HCT116 (cell line): ENCODE data around the gene KCNAB3. TPM values are rescaled to one million over a fixed set of nuclear protein-coding genes. Genes with fewer than 3 reads are reported as not detected.

ENCODE experiments used
- ATAC-seq: fragments of 200-7000 bp; cut with Tn5 transposase; 2 replicates; pipeline ENCODE4 v1.9.1; 2020; ENCODE audit warnings: mild to moderate bottlenecking, moderate library complexity
- BruUV-seq: library from RNA; stranded (reverse); fragments of 400-500 nt; replicated peaks from 2 replicates; lab custom pipeline; 2021; lab: Mats Ljungman, UMichigan
- CTCF ChIA-PET: fragments of 300-600 bp; sonication (Branson Sonifier 250); formaldehyde crosslinking; loops from one replicate; lab custom pipeline; 2021; ENCODE audit warnings: antibody characterized with exemption; lab: Charles Lee
- POLR2A ChIA-PET: fragments of 300-600, 350-600 bp; sonication (Branson Sonifier 250); formaldehyde crosslinking; loops from one replicate; lab custom pipeline; 2021; ENCODE audit warnings: antibody characterized with exemption; lab: Charles Lee
- RAD21 ChIA-PET, 2 experiments: fragments of 300-600 bp; sonication (Branson Sonifier 250); formaldehyde crosslinking; loops; one replicate each; lab custom pipeline; 2023; ENCODE audit warnings: low total read pairs in 2 of 2; ENCODE audit not compliant: uncharacterized antibody in 2 of 2, unreplicated experiment in 2 of 2, low non-redundant PET in 1 of 2; lab: Charles Lee
- DNase-seq: peaks from one replicate; pipeline ENCODE4 v3.0.0-alpha.2; 2010; ENCODE audit warnings: low read depth, low spot score
- H2AFZ ChIP-seq: fragments of 200-600 bp; shearing (Covaris generic), sonication (generic); 2 replicates; pipeline ENCODE4 v1.6.1; 2017; ENCODE audit warnings: low read depth, mixed run types, mixed read lengths, antibody characterized with exemption, low read length; ENCODE audit not compliant: poor library complexity, severe bottlenecking
- H3K27ac ChIP-seq: 2 replicates; pipeline ENCODE4 v1.5.1; 2012; ENCODE audit warnings: low read depth, low read length
- H3K27me3 ChIP-seq: fragments of 200-600 bp; sonication (generic); 2 replicates; pipeline ENCODE4 v1.6.1; 2016; ENCODE audit warnings: mixed run types, low read length, mixed read lengths; ENCODE audit not compliant: insufficient read depth
- H3K36me3 ChIP-seq, 2 experiments: fragments of 200-500 bp in 1 of 2; fragments of 200-600 bp in 1 of 2; sonication (Bioruptor generic) in 1 of 2; sonication (generic) in 1 of 2; 2 replicates each; pipeline versions ENCODE4 v1.5.1 to v1.6.1; 2014 to 2016; ENCODE audit warnings: low read length in 2 of 2, inconsistent platforms in 1 of 2, mixed read lengths in 1 of 2, mixed run types in 1 of 2; ENCODE audit not compliant: insufficient read depth in 2 of 2, control insufficient read depth in 1 of 2
- H3K4me1 ChIP-seq, 2 experiments: fragments of 200-600 bp in 1 of 2; sonication (generic) in 1 of 2; 2 replicates each; pipeline versions ENCODE4 v1.5.1 to v1.6.1; 2012 to 2017; ENCODE audit warnings: low read length in 2 of 2, inconsistent platforms in 1 of 2, mild to moderate bottlenecking in 1 of 2, mixed read lengths in 1 of 2, mixed run types in 1 of 2, moderate library complexity in 1 of 2; ENCODE audit not compliant: insufficient read depth in 2 of 2, control insufficient read depth in 1 of 2
- H3K4me2 ChIP-seq: fragments of 200-600 bp; sonication (generic); 2 replicates; pipeline ENCODE4 v1.6.1; 2017; ENCODE audit warnings: mixed run types, low read length, mixed read lengths
- H3K4me3 ChIP-seq, 2 experiments: fragments of 200-600 bp in 1 of 2; sonication (generic) in 1 of 2; replicated peaks in 1 of 2; 2 replicates each; pipeline ENCODE4 v1.5.1; 2011 to 2016; ENCODE audit warnings: low read length in 2 of 2, control low read depth in 1 of 2, low read depth in 1 of 2, mild to moderate bottlenecking in 1 of 2, mixed read lengths in 1 of 2, mixed run types in 1 of 2
- H3K79me2 ChIP-seq: fragments of 200-600 bp; sonication (generic); 2 replicates; pipeline ENCODE4 v1.6.1; 2017; ENCODE audit warnings: mild to moderate bottlenecking, mixed run types, low read length, moderate library complexity, mixed read lengths; ENCODE audit not compliant: insufficient read depth
- H3K9ac ChIP-seq: fragments of 200-600 bp; sonication (generic); 2 replicates; pipeline ENCODE4 v1.6.1; 2016; ENCODE audit warnings: low read length, mixed read lengths
- H3K9me2 ChIP-seq: fragments of 200-600 bp; sonication (generic), shearing (Covaris generic); 2 replicates; pipeline ENCODE4 v1.6.1; 2017; ENCODE audit warnings: mixed run types, mild to moderate bottlenecking, moderate library complexity; ENCODE audit not compliant: insufficient read depth
- H3K9me3 ChIP-seq, 2 experiments: fragments of 200-500 bp in 1 of 2; fragments of 200-600 bp in 1 of 2; sonication (Bioruptor generic) in 1 of 2; sonication (generic) in 1 of 2; 2 replicates each; pipeline ENCODE4 v1.6.1; 2014 to 2017; ENCODE audit warnings: low read length in 2 of 2, mixed read lengths in 2 of 2, inconsistent platforms in 1 of 2, low read depth in 1 of 2, mild to moderate bottlenecking in 1 of 2, mixed run types in 1 of 2, moderate library complexity in 1 of 2; ENCODE audit not compliant: control insufficient read depth in 1 of 2, insufficient read depth in 1 of 2
- H4K20me1 ChIP-seq: fragments of 200-600 bp; sonication (generic), shearing (Covaris generic); 2 replicates; pipeline ENCODE4 v1.6.1; 2017; ENCODE audit warnings: mixed run types, mild to moderate bottlenecking, moderate library complexity; ENCODE audit not compliant: insufficient read depth
- CBX3 ChIP-seq: IDR thresholded peaks from 2 replicates; pipeline ENCODE4 v1.6.1; 2012; ENCODE audit warnings: low read depth
- EGR1 ChIP-seq: IDR thresholded peaks from 2 replicates; pipeline ENCODE4 v1.6.1; 2012; ENCODE audit warnings: low read depth
- ELF1 ChIP-seq: IDR thresholded peaks from 2 replicates; pipeline ENCODE4 v1.6.1; 2012; ENCODE audit warnings: low read depth, borderline replicate concordance
- EZH2 ChIP-seq: fragments of 200-600 bp; sonication (generic); IDR thresholded peaks from 2 replicates; pipeline ENCODE4 v1.6.1; 2017; ENCODE audit warnings: antibody characterized with exemption, mixed run types
- FOSL1 ChIP-seq: IDR thresholded peaks from 2 replicates; pipeline ENCODE4 v1.6.1; 2012; ENCODE audit warnings: low read depth
- MAX ChIP-seq: IDR thresholded peaks from 2 replicates; pipeline ENCODE4 v1.6.1; 2012
- POLR2A ChIP-seq: IDR thresholded peaks from 2 replicates; pipeline ENCODE4 v1.7.0; 2011; ENCODE audit warnings: borderline replicate concordance; ENCODE audit not compliant: insufficient read depth, insufficient read length; ENCODE audit errors: extremely low read depth
- POLR2AphosphoS5 ChIP-seq: IDR thresholded peaks from 2 replicates; pipeline ENCODE4 v1.6.1; 2011; ENCODE audit warnings: mild to moderate bottlenecking, low read depth, low read length, moderate library complexity
- TCF7L2 ChIP-seq: IDR thresholded peaks from 2 replicates; pipeline ENCODE4 v1.7.0; 2011; ENCODE audit warnings: borderline replicate concordance, inconsistent platforms; ENCODE audit not compliant: insufficient read depth, insufficient read length; ENCODE audit errors: extremely low read depth
- YY1 ChIP-seq: IDR thresholded peaks from 2 replicates; pipeline ENCODE4 v1.6.1; 2011; ENCODE audit warnings: low read length, low read depth, moderate library complexity, mild to moderate bottlenecking; ENCODE audit not compliant: insufficient replicate concordance; ENCODE audit errors: extremely low read depth
- ZFX ChIP-seq: fragments of 450-650 bp; IDR thresholded peaks from 2 replicates; pipeline ENCODE4 v1.6.1; 2017
- intact Hi-C: fragments of 100-400 bp; cut with micrococcal nuclease; formaldehyde crosslinking; loops from 2 replicates; pipeline ENCODE4 v1.10.0; 2022
- total RNA-seq: library from RNA; stranded (reverse); gene quantifications from one replicate; pipeline ENCODE4 v1.2.1, GENCODE V29; 2021; ENCODE audit not compliant: unreplicated experiment

Gene KCNAB3
- total RNA-seq, 1 experiment from 2014 or later: 7.1 TPM

- no peaks in the 10 kb centered on the region for H3K9me2 ChIP-seq
- RAD21 ChIA-PET: no interaction called here
- ATAC-seq (no peak), DNase-seq (no peak)
- H3K9me3 ChIP-seq: no peaks in the 10 kb centered on the region
- TF ChIP-seq EGR1: no peak
- TF ChIP-seq MAX: no peak
- TF ChIP-seq FOSL1: no peak
- TF ChIP-seq ELF1: no peak
- TF ChIP-seq ZFX: no peak
- TF ChIP-seq TCF7L2: no peak
- TF ChIP-seq EZH2: no peak
- no peak for TF ChIP-seq POLR2AphosphoS5
- no peak for TF ChIP-seq YY1
- TF ChIP-seq POLR2A: no peak
- TF ChIP-seq CBX3: no peak
- H3K9ac ChIP-seq: no peak overlapping the region
- no peak overlapping the region for H3K4me2 ChIP-seq
- H2AFZ ChIP-seq: no peak overlapping the region
- CTCF ChIA-PET: no interaction called here
- intact Hi-C loops: no loop called here
- no peaks in the 10 kb centered on the region for H3K4me1 ChIP-seq
- H3K36me3 ChIP-seq: peaks cover 32 to 56% of the 10 kb centered on the region in 2 experiments; a peak in 3 of 4 replicates
- no peaks in the 10 kb centered on the region for H4K20me1 ChIP-seq
- TSS peak; percentile 27 for BruUV-seq
- no peaks in the 10 kb centered on the region for H3K79me2 ChIP-seq
- H3K27me3 ChIP-seq: no peaks in the 10 kb centered on the region
- H3K4me3 ChIP-seq: no peak overlapping the region
- no peak overlapping the region for H3K27ac ChIP-seq
- POLR2A ChIA-PET: no interaction called here
Observed at GRCh38 chr17:7903154-7904103, 26.2 kb downstream of the KCNAB3 start.
